Measurements from ENCODE around the gene COG4. TPM values are rescaled to one million over a fixed set of nuclear protein-coding genes. Genes with fewer than 3 reads are reported as not detected.

COG4 gene
- total and polyA plus RNA-seq, 2 donors = 39.6 to 63.3 TPM

DNA sequence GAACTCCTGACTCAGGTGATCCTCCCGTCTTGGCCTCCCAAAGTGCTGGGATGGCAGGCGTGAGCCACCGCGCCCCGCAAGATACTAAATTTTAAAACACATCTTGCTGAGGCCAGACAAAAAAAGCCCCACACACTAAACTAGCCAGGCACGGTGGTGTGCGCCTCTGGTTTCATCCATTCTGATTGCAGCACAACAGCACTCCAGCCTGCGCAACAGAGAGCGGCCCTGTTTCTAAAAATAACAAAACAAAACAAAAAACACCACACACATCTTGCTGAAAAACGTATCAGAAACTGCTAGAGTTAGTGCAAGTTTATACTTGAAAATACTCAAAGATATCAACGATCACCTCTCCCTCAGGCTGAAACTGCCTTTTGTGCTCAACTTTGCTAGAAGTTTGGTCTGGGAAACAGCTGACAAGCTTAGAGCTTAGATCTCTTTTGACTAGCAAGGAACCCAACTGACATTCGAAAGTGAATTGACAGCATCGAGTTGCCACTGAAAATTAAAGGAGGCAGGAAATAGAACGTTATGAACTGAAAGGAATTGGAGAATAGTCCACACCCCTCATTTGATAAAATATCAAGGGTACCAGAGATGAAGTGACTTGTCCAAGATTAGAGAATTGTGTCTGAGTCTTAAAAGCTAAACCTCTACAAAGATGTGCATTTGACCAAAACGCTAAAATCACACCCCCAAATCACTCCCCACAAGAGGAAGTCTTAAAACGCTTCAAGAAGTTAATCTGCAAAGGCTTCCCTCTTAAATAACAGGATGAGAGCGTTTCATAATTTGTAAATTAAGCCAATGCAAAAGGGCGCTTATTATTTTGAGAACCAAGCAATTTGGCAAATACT lies 908 bp downstream of the COG4 start:
- Histone ChIP-seq H3K4me3 (ENCODE audit: low read length in 2 of 2) (peak overlapping the region; percentile 93 to 99), H3K27me3 (ENCODE audit: control insufficient read depth in 2 of 2, insufficient read depth in 1 of 2, low read length in 1 of 2) (no peaks in the 10 kb centered on the region), H3K27ac (ENCODE audit: low read depth in 1 of 2, low read length in 1 of 2) (peak overlapping the region; percentile 95 to 97), H3K4me1 (ENCODE audit: control insufficient read depth in 2 of 2, insufficient read depth in 2 of 2, low read length in 2 of 2) (peaks cover 13 to 26% of the 10 kb centered on the region in 2 donors), H3K36me3 (ENCODE audit: control insufficient read depth in 2 of 2, insufficient read depth in 2 of 2, low read length in 1 of 2) (peaks cover 17 to 24% of the 10 kb centered on the region in 2 donors), H3K9me3 (ENCODE audit: control insufficient read depth in 2 of 2, insufficient read depth in 1 of 2, low read length in 1 of 2) (no peaks in the 10 kb centered on the region)
- peak in 4 of 9 donors; percentile 15 to 45 (median 16) for DNase-seq (ENCODE audit: low read depth in 6 of 9, low spot score in 9 of 9)
- WGBS = 51% methylated on average over 18 of the region's 18 CpGs

DNA sequence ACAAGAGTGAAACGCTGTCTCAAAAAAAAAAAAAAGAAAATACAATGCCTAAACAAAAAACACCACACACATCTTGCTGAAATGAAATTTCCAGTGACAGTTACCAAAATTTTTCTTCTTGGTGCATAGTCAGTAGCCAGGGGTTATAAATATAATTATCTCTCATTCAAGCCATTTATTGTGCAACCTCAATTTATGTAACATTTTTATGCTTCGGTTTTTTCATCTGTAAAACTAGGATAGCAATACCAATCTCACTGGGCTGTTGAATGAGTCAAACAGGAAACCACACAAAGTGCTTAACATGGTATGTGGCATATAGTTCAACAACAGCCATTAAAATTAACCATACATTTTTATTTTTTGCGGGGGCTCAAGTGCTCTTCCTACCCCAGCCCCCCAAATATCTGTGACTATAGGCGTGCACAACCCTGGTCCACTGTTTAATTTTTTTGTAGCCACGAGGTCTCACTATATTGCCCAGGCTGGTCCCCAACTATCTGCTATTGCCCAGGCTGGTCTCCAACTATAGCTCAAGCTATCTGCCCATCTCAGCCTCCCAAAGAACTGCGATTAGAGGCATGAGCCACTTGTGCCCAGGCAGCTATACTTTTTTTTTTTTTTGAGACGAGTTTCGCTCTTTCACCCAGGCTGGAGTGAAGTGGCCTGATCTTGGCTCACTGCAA lies 2.6 kb downstream of the COG4 start:
- DNase-seq (ENCODE audit: low read depth in 6 of 9, low spot score in 9 of 9) = peak in 1 of 9 donors; percentile 20
- Histone ChIP-seq H3K9me3 (ENCODE audit: control insufficient read depth in 2 of 2, insufficient read depth in 1 of 2, low read length in 1 of 2) (no peaks in the 10 kb centered on the region), H3K4me1 (ENCODE audit: control insufficient read depth in 2 of 2, insufficient read depth in 2 of 2, low read length in 2 of 2) (peaks cover 13 to 21% of the 10 kb centered on the region in 2 donors), H3K4me3 (ENCODE audit: low read length in 2 of 2) (no peak overlapping the region), H3K36me3 (ENCODE audit: control insufficient read depth in 2 of 2, insufficient read depth in 2 of 2, low read length in 1 of 2) (peaks cover 21 to 22% of the 10 kb centered on the region in 2 donors), H3K27me3 (ENCODE audit: control insufficient read depth in 2 of 2, insufficient read depth in 1 of 2, low read length in 1 of 2) (no peaks in the 10 kb centered on the region), H3K27ac (ENCODE audit: low read depth in 1 of 2, low read length in 1 of 2) (no peak overlapping the region)
- 56% methylated on average over 8 of the region's 8 CpGs for WGBS

GRCh38 chr16:70512456-70512855 lies 10.9 kb downstream of the COG4 start:
- Histone ChIP-seq H3K36me3 (ENCODE audit: control insufficient read depth in 2 of 2, insufficient read depth in 2 of 2, low read length in 1 of 2) (peaks cover 74 to 78% of the 10 kb centered on the region in 2 donors), H3K9me3 (ENCODE audit: control insufficient read depth in 2 of 2, insufficient read depth in 1 of 2, low read length in 1 of 2) (no peaks in the 10 kb centered on the region), H3K27ac (ENCODE audit: low read depth in 1 of 2, low read length in 1 of 2) (no peak overlapping the region), H3K4me1 (ENCODE audit: control insufficient read depth in 2 of 2, insufficient read depth in 2 of 2, low read length in 2 of 2) (no peaks in the 10 kb centered on the region), H3K27me3 (ENCODE audit: control insufficient read depth in 2 of 2, insufficient read depth in 1 of 2, low read length in 1 of 2) (no peaks in the 10 kb centered on the region), H3K4me3 (ENCODE audit: low read length in 2 of 2) (no peak overlapping the region)
- DNase-seq (ENCODE audit: low read depth in 6 of 9, low spot score in 9 of 9) = no peak
- 97% methylated on average over 5 of the region's 5 CpGs for WGBS

GRCh38 chr16:70511833-70512232 lies 11.5 kb downstream of the COG4 start:
- Histone ChIP-seq H3K4me1 (ENCODE audit: control insufficient read depth in 2 of 2, insufficient read depth in 2 of 2, low read length in 2 of 2) (no peaks in the 10 kb centered on the region), H3K27me3 (ENCODE audit: control insufficient read depth in 2 of 2, insufficient read depth in 1 of 2, low read length in 1 of 2) (no peaks in the 10 kb centered on the region), H3K36me3 (ENCODE audit: control insufficient read depth in 2 of 2, insufficient read depth in 2 of 2, low read length in 1 of 2) (peaks cover 70 to 74% of the 10 kb centered on the region in 2 donors), H3K4me3 (ENCODE audit: low read length in 2 of 2) (no peak overlapping the region), H3K27ac (ENCODE audit: low read depth in 1 of 2, low read length in 1 of 2) (no peak overlapping the region), H3K9me3 (ENCODE audit: control insufficient read depth in 2 of 2, insufficient read depth in 1 of 2, low read length in 1 of 2) (no peaks in the 10 kb centered on the region)
- WGBS = 96% methylated on average over 1 of the region's 1 CpG
- no peak for DNase-seq (ENCODE audit: low read depth in 6 of 9, low spot score in 9 of 9)

GRCh38 chr16:70510216-70510615 lies 13.1 kb downstream of the COG4 start:
- Histone ChIP-seq H3K36me3 (ENCODE audit: control insufficient read depth in 2 of 2, insufficient read depth in 2 of 2, low read length in 1 of 2) (peaks cover 63 to 66% of the 10 kb centered on the region in 2 donors), H3K4me3 (ENCODE audit: low read length in 2 of 2) (no peak overlapping the region), H3K27me3 (ENCODE audit: control insufficient read depth in 2 of 2, insufficient read depth in 1 of 2, low read length in 1 of 2) (no peaks in the 10 kb centered on the region), H3K27ac (ENCODE audit: low read depth in 1 of 2, low read length in 1 of 2) (no peak overlapping the region), H3K9me3 (ENCODE audit: control insufficient read depth in 2 of 2, insufficient read depth in 1 of 2, low read length in 1 of 2) (no peaks in the 10 kb centered on the region), H3K4me1 (ENCODE audit: control insufficient read depth in 2 of 2, insufficient read depth in 2 of 2, low read length in 2 of 2) (no peaks in the 10 kb centered on the region)
- no peak for DNase-seq (ENCODE audit: low read depth in 6 of 9, low spot score in 9 of 9)
- WGBS = 98% methylated on average over 3 of the region's 3 CpGs

DNA sequence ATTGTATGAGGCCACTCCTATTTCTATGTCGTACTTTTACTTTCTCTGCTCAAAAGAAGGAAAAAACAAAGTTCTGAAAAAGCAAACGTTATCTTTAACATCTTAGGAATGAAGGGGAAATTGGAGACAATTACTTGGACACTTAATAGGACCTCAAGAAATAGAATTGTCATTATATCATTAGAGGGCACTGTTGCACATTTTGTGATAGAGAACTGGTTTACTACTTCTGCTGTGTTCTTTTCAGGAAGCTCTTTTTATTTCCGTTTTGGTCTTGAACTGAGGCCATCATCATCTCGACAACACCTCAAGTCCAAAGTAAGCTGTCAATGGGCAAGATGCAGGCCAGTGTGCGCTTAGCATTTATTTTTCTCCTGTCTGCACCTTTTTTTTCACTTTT lies 14.6 kb downstream of the COG4 start:
- no peak overlapping the region for H3K4me3 ChIP-seq (ENCODE audit: low read length in 2 of 2)
- 54% methylated on average over 5 of the region's 5 CpGs for WGBS
- H3K27me3 ChIP-seq (ENCODE audit: control insufficient read depth in 2 of 2, insufficient read depth in 1 of 2, low read length in 1 of 2) = no peaks in the 10 kb centered on the region
- H3K36me3 ChIP-seq (ENCODE audit: control insufficient read depth in 2 of 2, insufficient read depth in 2 of 2, low read length in 1 of 2) = peaks cover 49 to 64% of the 10 kb centered on the region in 2 donors
- peak in 1 of 9 donors; percentile 27 for DNase-seq (ENCODE audit: low read depth in 6 of 9, low spot score in 9 of 9)
- H3K27ac ChIP-seq (ENCODE audit: low read depth in 1 of 2, low read length in 1 of 2) = no peak overlapping the region
- H3K4me1 ChIP-seq (ENCODE audit: control insufficient read depth in 2 of 2, insufficient read depth in 2 of 2, low read length in 2 of 2) = no peaks in the 10 kb centered on the region
- H3K9me3 ChIP-seq (ENCODE audit: control insufficient read depth in 2 of 2, insufficient read depth in 1 of 2, low read length in 1 of 2) = no peaks in the 10 kb centered on the region

DNA sequence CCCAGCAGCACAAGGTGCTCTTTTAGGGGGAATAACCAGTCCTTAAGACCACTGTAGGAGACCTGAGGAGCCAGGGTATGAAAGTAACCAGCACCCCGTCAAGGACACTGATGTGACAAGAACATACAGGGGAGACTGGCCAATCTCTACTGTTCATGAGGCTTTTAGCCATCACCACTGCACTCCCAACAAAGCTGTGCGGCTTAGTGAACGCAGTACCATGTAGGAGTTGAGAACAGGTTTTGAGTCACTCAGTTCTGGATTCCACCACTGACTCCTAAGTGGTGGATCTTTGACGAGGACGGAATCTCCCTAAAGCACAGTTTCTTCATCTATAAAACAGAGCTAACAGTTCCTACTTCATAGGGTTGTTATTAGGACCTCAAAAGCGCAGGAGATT lies 26.8 kb downstream of the COG4 start:
- H3K27ac ChIP-seq (ENCODE audit: low read depth in 1 of 2, low read length in 1 of 2) = no peak overlapping the region
- H3K27me3 ChIP-seq (ENCODE audit: control insufficient read depth in 2 of 2, insufficient read depth in 1 of 2, low read length in 1 of 2) = no peaks in the 10 kb centered on the region
- H3K4me1 ChIP-seq (ENCODE audit: control insufficient read depth in 2 of 2, insufficient read depth in 2 of 2, low read length in 2 of 2) = no peaks in the 10 kb centered on the region
- H3K36me3 ChIP-seq (ENCODE audit: control insufficient read depth in 2 of 2, insufficient read depth in 2 of 2, low read length in 1 of 2) = peaks cover 52 to 69% of the 10 kb centered on the region in 2 donors
- WGBS = 98% methylated on average over 6 of the region's 6 CpGs
- no peak overlapping the region for H3K4me3 ChIP-seq (ENCODE audit: low read length in 2 of 2)
- H3K9me3 ChIP-seq (ENCODE audit: control insufficient read depth in 2 of 2, insufficient read depth in 1 of 2, low read length in 1 of 2) = no peaks in the 10 kb centered on the region
- no peak for DNase-seq (ENCODE audit: low read depth in 6 of 9, low spot score in 9 of 9)

GRCh38 chr16:70495425-70496182 lies 27.8 kb downstream of the COG4 start:
- no peak overlapping the region for H3K4me3 ChIP-seq (ENCODE audit: low read length in 2 of 2)
- H3K36me3 ChIP-seq (ENCODE audit: control insufficient read depth in 2 of 2, insufficient read depth in 2 of 2, low read length in 1 of 2) = peaks cover 50 to 63% of the 10 kb centered on the region in 2 donors
- no peaks in the 10 kb centered on the region for H3K27me3 ChIP-seq (ENCODE audit: control insufficient read depth in 2 of 2, insufficient read depth in 1 of 2, low read length in 1 of 2)
- no peak for DNase-seq (ENCODE audit: low read depth in 6 of 9, low spot score in 9 of 9)
- H3K9me3 ChIP-seq (ENCODE audit: control insufficient read depth in 2 of 2, insufficient read depth in 1 of 2, low read length in 1 of 2) = no peaks in the 10 kb centered on the region
- no peaks in the 10 kb centered on the region for H3K4me1 ChIP-seq (ENCODE audit: control insufficient read depth in 2 of 2, insufficient read depth in 2 of 2, low read length in 2 of 2)
- no peak overlapping the region for H3K27ac ChIP-seq (ENCODE audit: low read depth in 1 of 2, low read length in 1 of 2)
- 98% methylated on average over 9 of the region's 9 CpGs for WGBS
